ENCODE measurements around the gene ENPEP.
A peak's percentile ranks its signal among the peaks of the same experiment; 100 is the strongest.
"Not testable (repeated sequence)": the region's sequence is repeated elsewhere in the genome, so short reads cannot be mapped to it uniquely, and the experiment has no call there.

ENPEP gene

GRCh38 chr4:110516106-110516922 is 40.4 kb downstream of the ENPEP start:
- DNase-seq (ENCODE audit: low read depth in 2 of 2) = peak; percentile 30 to 52

DNA sequence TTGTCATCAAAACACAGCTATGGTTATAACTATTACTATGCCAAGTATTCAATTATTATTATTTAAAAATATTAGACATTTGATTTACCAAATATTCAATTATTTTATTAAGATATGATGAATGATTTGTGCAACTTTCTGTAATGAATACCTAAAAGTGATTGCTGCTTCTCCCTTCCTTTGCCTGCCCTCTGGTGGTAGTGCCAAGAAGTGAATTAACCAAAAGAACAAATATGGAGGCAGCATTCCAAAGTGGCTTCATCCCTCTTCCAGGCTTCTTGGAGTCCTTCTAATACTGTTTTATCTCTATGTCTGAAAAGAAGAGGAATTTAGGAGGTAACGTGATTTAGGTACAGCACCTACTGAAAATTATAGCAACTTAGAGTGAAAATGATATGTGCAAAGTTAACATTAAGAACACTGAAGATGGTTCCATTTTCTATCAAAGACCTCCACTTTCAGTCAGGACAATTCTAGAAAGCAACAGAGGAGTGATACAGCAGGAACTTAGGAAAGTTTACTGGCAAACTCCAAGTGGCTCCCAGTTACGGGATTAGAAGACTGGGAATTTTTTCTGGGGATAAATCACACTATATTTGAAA is 43.0 kb downstream of the ENPEP start:
- no peak for DNase-seq (ENCODE audit: low read depth in 2 of 2)

- no peak for DNase-seq (ENCODE audit: low read depth in 2 of 2)
Measured at GRCh38 chr4:110520886-110521285, 44.9 kb downstream of the ENPEP start.

DNA sequence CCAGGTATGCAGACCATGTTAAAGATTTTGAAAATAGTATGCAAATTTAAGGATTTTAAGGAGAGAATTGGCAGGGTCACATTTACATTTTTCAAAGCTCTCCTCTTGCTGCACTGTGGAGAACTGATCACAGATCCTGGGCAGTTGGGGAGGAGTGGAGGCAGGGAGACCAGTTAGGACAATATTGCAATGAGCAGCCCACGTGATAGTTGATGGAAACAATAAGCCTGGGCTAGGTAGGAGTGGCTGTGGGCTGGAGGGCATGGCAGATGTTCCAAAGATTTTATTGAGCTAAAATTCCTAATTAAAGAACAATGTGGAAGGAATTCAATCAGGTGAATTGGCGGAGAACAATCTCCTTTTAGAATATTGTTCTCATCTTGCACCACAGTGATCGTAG is 50.6 kb downstream of the ENPEP start:
- no peak for DNase-seq (ENCODE audit: low read depth in 2 of 2)

DNA sequence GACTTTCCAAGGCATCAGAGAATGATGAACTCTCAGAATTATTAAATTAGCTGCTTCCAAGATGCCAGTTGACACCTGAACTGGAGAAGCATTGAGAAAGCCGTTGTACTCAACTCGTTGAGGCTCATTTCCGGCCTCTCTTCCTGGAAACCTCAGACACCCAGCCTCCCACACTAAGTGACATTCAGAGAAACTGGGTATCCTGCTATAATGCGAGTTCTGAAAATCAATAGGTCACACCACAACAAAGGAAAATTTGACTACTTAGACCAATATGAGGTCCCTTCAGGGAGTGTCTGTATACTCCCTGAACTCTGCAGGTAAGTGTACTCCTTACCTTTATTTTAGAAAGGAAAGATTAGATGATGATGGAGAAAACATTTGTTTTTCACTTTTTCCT is 51.2 kb downstream of the ENPEP start:
- no peak for DNase-seq (ENCODE audit: low read depth in 2 of 2)

- no peak for DNase-seq (ENCODE audit: low read depth in 2 of 2)
Measured at GRCh38 chr4:110532901-110533589, 57.1 kb downstream of the ENPEP start.

- no peak for DNase-seq (ENCODE audit: low read depth in 2 of 2)
Measured at GRCh38 chr4:110533590-110533910, 57.6 kb downstream of the ENPEP start.

- no peak for DNase-seq (ENCODE audit: low read depth in 2 of 2)
Measured at GRCh38 chr4:110533940-110534339, 58.0 kb downstream of the ENPEP start.

- DNase-seq (ENCODE audit: low read depth in 2 of 2) = no peak
Measured at GRCh38 chr4:110540581-110540980, 64.6 kb downstream of the ENPEP start.

GRCh38 chr4:110540982-110541451 is 65.1 kb downstream of the ENPEP start:
- DNase-seq (ENCODE audit: low read depth in 2 of 2) = no peak

DNA sequence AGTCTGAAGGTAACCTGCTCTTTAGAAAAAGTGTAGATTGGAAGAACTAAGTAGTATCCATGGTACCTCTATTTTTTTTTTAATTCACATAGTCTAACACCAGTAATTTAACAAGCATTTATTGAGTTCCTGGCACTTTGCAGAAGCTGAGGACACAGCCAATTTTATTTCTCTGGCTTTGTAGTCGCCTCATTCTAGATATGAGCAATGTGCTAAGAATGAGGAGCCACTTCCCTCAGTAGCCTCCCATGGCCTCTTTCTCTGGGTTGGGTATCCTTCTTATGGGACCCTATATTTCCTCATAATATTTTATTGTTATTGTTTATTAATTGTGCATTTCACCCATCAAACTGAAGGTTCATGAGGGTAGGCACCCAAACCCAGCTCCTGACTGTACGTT is 67.6 kb downstream of the ENPEP start:
- DNase-seq (ENCODE audit: low read depth in 2 of 2) = no peak

- DNase-seq (ENCODE audit: low read depth in 2 of 2) = no peak
Measured at GRCh38 chr4:110544594-110544993, 68.6 kb downstream of the ENPEP start.

GRCh38 chr4:110550260-110550659 is 74.3 kb downstream of the ENPEP start:
- no peak for DNase-seq (ENCODE audit: low read depth in 2 of 2)

GRCh38 chr4:110553197-110553596 is 77.2 kb downstream of the ENPEP start:
- no peak for DNase-seq (ENCODE audit: low read depth in 2 of 2)

GRCh38 chr4:110567214-110567613 is 91.3 kb downstream of the ENPEP start:
- DNase-seq (ENCODE audit: low read depth in 2 of 2) = no peak

GRCh38 chr4:110576696-110577095 is 100.7 kb downstream of the ENPEP start:
- DNase-seq (ENCODE audit: low read depth in 2 of 2) = not testable (repeated sequence)

- DNase-seq (ENCODE audit: low read depth in 2 of 2) = no peak
Measured at GRCh38 chr4:110586131-110586850, 110.3 kb downstream of the ENPEP start.

DNA sequence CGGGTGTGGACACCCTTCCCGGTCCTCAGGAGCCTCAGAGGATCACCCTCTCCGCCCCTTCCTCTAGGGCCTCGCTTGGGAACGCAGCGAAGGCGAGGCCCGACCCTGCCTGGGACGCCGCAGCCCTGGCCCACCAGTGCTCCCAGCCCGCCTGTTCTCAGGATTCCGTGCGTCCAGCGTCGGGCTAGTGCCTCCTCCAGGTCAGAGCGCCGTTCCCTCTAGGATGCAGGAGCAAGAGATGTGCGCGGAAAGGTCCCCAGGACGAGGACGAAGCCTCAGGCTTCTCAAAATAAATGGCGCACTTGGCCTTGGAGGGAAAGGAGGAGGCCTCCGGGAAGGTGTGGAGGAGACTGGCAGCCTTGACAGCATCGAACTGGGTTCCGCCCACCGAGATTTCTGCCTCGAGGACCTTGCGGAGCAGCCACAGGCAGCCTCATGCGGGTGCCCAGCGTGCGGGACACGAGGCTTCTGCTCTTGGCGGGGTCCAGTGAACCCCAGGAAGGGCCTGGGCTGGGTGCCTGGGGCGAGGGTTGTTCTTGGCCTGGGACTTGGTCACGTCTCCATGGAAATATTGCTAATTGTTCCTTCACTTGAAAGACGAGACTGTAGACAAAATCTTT is 111.8 kb downstream of the ENPEP start:
- no peak for DNase-seq (ENCODE audit: low read depth in 2 of 2)

DNA sequence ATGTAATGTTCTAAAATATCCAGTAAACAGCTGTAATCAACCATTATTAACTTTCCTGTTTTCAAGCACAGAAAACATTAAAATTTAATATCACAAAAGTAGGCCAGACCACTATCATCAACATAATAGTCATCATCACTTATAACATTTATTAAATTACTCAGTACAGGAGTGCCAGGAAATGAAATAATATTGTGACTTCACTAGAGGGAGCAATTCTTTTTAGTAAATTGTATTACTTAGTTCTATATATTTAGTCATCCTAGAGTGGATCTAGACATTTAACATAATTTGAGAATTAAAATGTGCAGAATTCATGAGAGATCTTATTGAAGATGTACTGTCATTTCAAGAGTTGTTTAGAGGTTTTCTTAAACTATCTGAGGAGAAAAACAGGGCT is 113.3 kb downstream of the ENPEP start:
- DNase-seq (ENCODE audit: low read depth in 2 of 2) = no peak

DNA sequence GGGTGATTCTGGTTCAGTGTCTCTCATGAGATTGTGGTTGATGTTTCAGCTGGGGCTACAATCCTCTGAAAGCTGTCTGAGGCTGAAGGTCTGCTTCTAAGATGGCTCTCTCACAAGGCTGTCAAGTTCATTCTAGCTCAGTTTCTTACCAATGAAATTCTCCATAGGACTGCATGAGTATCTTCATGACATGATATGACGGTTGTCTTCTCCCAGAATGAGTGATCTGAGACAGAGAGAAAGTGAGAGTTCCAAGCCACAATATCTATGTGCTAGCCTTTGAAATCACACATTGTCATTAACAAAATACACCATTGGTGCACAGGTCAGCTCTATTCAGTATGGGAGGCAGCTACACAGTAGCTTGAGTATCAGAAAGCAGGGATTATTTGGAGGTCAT is 119.6 kb downstream of the ENPEP start:
- no peak for DNase-seq (ENCODE audit: low read depth in 2 of 2)

- no peak for DNase-seq (ENCODE audit: low read depth in 2 of 2)
Measured at GRCh38 chr4:110596431-110596830, 120.5 kb downstream of the ENPEP start.

DNA sequence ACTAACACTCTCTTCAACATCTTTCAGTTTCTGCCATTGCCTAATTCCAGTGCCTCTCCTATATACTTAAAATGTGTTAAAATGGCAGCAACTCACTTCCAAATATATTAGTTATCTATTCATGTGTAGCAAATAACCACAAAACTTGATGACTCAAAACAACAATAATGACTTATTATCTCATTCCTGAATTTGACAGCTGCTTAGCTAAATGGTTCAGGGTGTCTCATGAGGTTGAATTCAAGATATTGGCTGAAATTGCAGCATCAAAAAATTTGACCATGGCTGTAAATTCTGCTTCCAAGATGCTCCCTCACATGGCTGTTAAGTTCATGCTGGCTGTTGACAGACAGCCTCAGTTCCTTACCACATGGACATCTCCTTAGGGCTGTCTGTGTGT is 121.6 kb downstream of the ENPEP start:
- no peak for DNase-seq (ENCODE audit: low read depth in 2 of 2)

Data from stimulated activated CD8-positive, alpha-beta memory T cell treated with anti-CD3 and anti-CD28 coated beads, Interleukin-2, amount 100 ng/mL, for 1 hour (primary cell).